ENCODE data around the gene ADAMTS2.

Gene ADAMTS2

DNA sequence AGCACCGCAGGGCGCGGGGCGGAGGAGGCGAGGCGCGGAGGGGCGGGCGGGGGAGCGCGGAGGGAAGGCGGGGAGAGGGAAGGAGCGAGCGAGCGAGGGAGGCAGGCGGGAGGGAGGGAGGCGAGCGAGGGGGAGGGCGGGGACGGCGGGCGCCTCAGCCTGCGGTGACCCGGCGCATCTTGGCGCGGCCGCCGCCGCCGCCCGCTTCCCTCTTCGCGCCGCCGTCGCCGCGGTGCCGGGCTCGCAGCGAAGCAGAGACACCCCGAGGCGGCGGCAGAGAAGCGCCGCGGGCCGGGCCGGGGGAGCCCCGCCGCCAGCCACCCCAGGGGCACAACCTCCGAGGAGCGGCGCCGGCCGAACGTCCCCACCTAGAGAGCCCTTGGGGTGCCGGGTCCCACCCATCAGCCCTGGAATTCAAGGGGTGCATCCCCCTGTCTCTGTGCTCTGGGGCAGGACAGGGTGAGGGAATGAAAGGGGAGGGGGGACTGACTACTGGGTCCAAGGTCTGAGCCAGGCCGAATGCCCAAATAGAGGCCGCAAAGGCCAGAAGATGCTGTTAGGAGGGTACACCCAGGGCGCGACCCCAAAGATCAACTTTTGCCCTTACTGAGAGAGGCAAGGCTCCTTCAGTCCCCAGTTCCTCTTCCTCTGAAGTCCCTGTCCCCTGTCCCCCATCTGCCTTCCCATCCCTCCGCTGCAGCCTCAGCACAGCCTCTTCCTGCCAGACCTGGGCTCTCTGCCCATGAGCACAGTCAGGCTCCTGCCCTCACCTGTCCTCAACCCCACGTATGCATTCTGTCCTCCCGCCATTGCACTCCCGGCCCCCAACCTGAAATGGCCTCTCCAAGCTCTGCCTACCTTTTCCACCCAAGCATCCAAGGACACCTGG is at the start of gene ADAMTS2:
Gene ADAMTS2, minus strand, starts transcription at position 29 of the 889 bp plus-strand sequence. CDS start 133 bp downstream, outside the sequence.
- Histone ChIP-seq H3K36me3 (ENCODE audit: control insufficient read depth, insufficient read depth, low read length) (no peaks in the 10 kb centered on the region), H3K9ac (ENCODE audit: low read depth, low read length) (peak within 1 kb of the TSS; percentile 12), H3K4me1 (ENCODE audit: control insufficient read depth, insufficient read depth, low read length) (peaks cover 5% of the 10 kb centered on the region), H3K4me3 (ENCODE audit: low read depth, low read length) (peak within 1 kb of the TSS; percentile 70), H3K27me3 (ENCODE audit: control insufficient read depth, insufficient read depth, low read length) (peaks cover 50% of the 10 kb centered on the region), H3K9me3 (ENCODE audit: control insufficient read depth, insufficient read depth, low read length) (no peaks in the 10 kb centered on the region)

GRCh38 chr5:179393078-179393477 is 47.8 kb upstream of the ADAMTS2 start:
- Histone ChIP-seq H3K4me1 (ENCODE audit: control insufficient read depth, insufficient read depth, low read length) (no peaks in the 10 kb centered on the region), H3K4me3 (ENCODE audit: low read depth, low read length) (no peak overlapping the region), H3K27me3 (ENCODE audit: control insufficient read depth, insufficient read depth, low read length) (no peaks in the 10 kb centered on the region), H3K36me3 (ENCODE audit: control insufficient read depth, insufficient read depth, low read length) (no peaks in the 10 kb centered on the region), H3K9ac (ENCODE audit: low read depth, low read length) (no peak overlapping the region), H3K9me3 (ENCODE audit: control insufficient read depth, insufficient read depth, low read length) (peaks cover 3% of the 10 kb centered on the region)

- no peak overlapping the region for H3K9ac ChIP-seq (ENCODE audit: low read depth, low read length)
- H3K4me3 ChIP-seq (ENCODE audit: low read depth, low read length): no peak overlapping the region
Measured at GRCh38 chr5:179387151-179388110, 42.2 kb upstream of the ADAMTS2 start.

GRCh38 chr5:179385914-179386313 is 40.7 kb upstream of the ADAMTS2 start:
- Histone ChIP-seq H3K9ac (ENCODE audit: low read depth, low read length) (no peak overlapping the region), H3K4me3 (ENCODE audit: low read depth, low read length) (no peak overlapping the region), H3K9me3 (ENCODE audit: control insufficient read depth, insufficient read depth, low read length) (peaks cover 3% of the 10 kb centered on the region), H3K36me3 (ENCODE audit: control insufficient read depth, insufficient read depth, low read length) (no peaks in the 10 kb centered on the region), H3K4me1 (ENCODE audit: control insufficient read depth, insufficient read depth, low read length) (no peaks in the 10 kb centered on the region), H3K27me3 (ENCODE audit: control insufficient read depth, insufficient read depth, low read length) (no peaks in the 10 kb centered on the region)

More at GRCh38 chr5:179387151-179388110, 42.2 kb upstream of the ADAMTS2 start:
- Histone ChIP-seq H3K9me3 (ENCODE audit: control insufficient read depth, insufficient read depth, low read length) (peaks cover 3% of the 10 kb centered on the region), H3K4me1 (ENCODE audit: control insufficient read depth, insufficient read depth, low read length) (no peaks in the 10 kb centered on the region), H3K27me3 (ENCODE audit: control insufficient read depth, insufficient read depth, low read length) (no peaks in the 10 kb centered on the region), H3K36me3 (ENCODE audit: control insufficient read depth, insufficient read depth, low read length) (no peaks in the 10 kb centered on the region)

DNA sequence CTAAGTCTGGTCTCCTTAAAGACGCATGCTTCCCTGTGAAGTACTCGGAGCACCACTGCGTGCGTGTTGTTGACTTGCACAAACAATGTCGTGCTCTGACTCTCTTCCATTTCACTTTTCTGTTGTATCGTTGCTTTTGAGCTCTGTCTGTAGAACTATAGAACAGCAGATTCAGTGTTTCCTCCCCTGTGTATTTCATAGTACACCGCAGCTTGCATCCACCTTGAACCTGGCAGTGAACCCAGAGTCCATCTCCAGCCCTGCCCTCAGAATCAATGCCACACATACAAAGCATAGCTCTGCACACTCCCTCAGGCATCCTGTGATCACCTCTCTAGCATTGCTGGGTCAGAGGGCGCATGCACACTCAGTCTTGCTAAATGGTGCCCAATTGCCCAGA is 37.2 kb upstream of the ADAMTS2 start:
- no peak overlapping the region for H3K9ac ChIP-seq (ENCODE audit: low read depth, low read length)
- H3K9me3 ChIP-seq (ENCODE audit: control insufficient read depth, insufficient read depth, low read length): no peaks in the 10 kb centered on the region
- no peak overlapping the region for H3K4me3 ChIP-seq (ENCODE audit: low read depth, low read length)
- H3K27me3 ChIP-seq (ENCODE audit: control insufficient read depth, insufficient read depth, low read length): no peaks in the 10 kb centered on the region
- H3K36me3 ChIP-seq (ENCODE audit: control insufficient read depth, insufficient read depth, low read length): no peaks in the 10 kb centered on the region
- H3K4me1 ChIP-seq (ENCODE audit: control insufficient read depth, insufficient read depth, low read length): no peaks in the 10 kb centered on the region

- H3K9ac ChIP-seq (ENCODE audit: low read depth, low read length): no peak overlapping the region
- H3K9me3 ChIP-seq (ENCODE audit: control insufficient read depth, insufficient read depth, low read length): no peaks in the 10 kb centered on the region
- no peaks in the 10 kb centered on the region for H3K36me3 ChIP-seq (ENCODE audit: control insufficient read depth, insufficient read depth, low read length)
- no peak overlapping the region for H3K4me3 ChIP-seq (ENCODE audit: low read depth, low read length)
- H3K4me1 ChIP-seq (ENCODE audit: control insufficient read depth, insufficient read depth, low read length): no peaks in the 10 kb centered on the region
- H3K27me3 ChIP-seq (ENCODE audit: control insufficient read depth, insufficient read depth, low read length): no peaks in the 10 kb centered on the region
Measured at GRCh38 chr5:179381691-179382090, 36.4 kb upstream of the ADAMTS2 start.

- Histone ChIP-seq H3K9ac (ENCODE audit: low read depth, low read length) (no peak overlapping the region), H3K9me3 (ENCODE audit: control insufficient read depth, insufficient read depth, low read length) (no peaks in the 10 kb centered on the region), H3K36me3 (ENCODE audit: control insufficient read depth, insufficient read depth, low read length) (no peaks in the 10 kb centered on the region), H3K4me1 (ENCODE audit: control insufficient read depth, insufficient read depth, low read length) (no peaks in the 10 kb centered on the region), H3K4me3 (ENCODE audit: low read depth, low read length) (no peak overlapping the region), H3K27me3 (ENCODE audit: control insufficient read depth, insufficient read depth, low read length) (no peaks in the 10 kb centered on the region)
Measured at GRCh38 chr5:179380211-179381035, 35.2 kb upstream of the ADAMTS2 start.

DNA sequence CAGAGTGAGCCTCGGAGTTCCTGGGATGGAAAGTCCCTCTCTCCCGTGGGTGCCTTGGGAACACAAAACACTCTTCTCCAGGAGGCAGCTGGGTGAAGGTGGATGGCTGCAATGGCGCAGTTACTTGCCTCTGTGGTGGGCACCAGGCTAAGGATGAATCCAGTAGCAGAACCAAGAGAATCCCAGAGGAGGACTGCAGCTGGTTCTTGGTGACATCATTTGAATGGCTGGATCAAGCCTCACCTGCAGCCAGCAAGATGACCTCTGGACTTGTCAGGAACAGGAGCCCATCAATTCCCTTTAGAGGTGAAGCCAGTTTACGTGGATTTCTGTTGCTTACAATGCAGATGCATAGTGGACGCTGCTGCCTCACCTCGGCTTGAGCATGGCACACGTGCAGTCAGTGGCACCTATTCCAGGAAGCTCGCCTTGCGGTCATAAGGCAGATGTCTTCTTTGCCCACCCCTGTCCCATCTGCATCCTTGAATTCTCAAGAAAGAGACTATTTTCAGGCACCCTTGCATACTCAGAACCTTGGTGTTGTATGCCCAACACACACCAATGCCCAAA is 34.1 kb upstream of the ADAMTS2 start:
- H3K9ac ChIP-seq (ENCODE audit: low read depth, low read length): no peak overlapping the region
- H3K4me1 ChIP-seq (ENCODE audit: control insufficient read depth, insufficient read depth, low read length): no peaks in the 10 kb centered on the region
- no peaks in the 10 kb centered on the region for H3K36me3 ChIP-seq (ENCODE audit: control insufficient read depth, insufficient read depth, low read length)
- H3K4me3 ChIP-seq (ENCODE audit: low read depth, low read length): no peak overlapping the region
- H3K9me3 ChIP-seq (ENCODE audit: control insufficient read depth, insufficient read depth, low read length): no peaks in the 10 kb centered on the region
- H3K27me3 ChIP-seq (ENCODE audit: control insufficient read depth, insufficient read depth, low read length): no peaks in the 10 kb centered on the region

DNA sequence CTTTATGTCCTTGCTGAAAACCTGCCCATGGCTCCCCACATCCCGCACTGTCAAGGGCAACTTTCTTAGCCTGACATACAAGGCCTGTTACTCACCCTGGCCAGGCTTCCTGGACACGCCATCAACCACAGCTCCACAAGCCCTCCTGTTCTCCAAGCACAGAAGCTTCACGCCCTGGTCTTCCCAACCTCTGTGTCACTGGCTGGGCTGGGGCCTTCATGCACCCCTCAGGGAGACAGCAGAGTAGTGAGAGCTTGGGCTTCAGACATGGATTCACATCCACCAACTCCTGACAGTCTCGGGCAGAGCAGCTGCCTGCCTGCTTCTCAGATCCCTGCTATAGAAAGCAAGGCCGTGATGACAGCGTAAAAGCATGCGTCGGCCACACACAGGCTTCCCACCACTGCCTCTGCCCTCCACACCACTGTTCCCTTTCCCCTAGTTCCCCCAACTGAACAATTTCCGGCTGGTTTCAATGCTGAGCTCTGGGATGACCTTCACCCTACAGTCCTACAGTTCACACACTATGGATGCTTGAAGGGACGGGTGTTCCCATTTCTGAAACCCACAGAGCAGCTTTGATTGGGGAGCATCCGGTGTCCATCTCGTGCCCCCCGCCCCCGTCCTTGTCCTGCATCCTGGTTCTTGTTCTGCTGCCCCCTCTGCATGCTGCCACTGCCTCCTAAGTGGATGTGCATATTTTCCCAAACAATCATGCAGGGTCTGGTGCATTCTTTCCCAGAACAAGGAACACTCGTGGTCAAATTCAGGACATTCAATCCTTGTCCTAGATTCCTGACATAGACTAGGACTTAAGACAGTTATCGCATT is 33.4 kb upstream of the ADAMTS2 start:
- H3K4me3 ChIP-seq (ENCODE audit: low read depth, low read length): no peak overlapping the region
- H3K4me1 ChIP-seq (ENCODE audit: control insufficient read depth, insufficient read depth, low read length): no peaks in the 10 kb centered on the region
- no peaks in the 10 kb centered on the region for H3K36me3 ChIP-seq (ENCODE audit: control insufficient read depth, insufficient read depth, low read length)
- no peak overlapping the region for H3K9ac ChIP-seq (ENCODE audit: low read depth, low read length)
- H3K9me3 ChIP-seq (ENCODE audit: control insufficient read depth, insufficient read depth, low read length): no peaks in the 10 kb centered on the region
- H3K27me3 ChIP-seq (ENCODE audit: control insufficient read depth, insufficient read depth, low read length): no peaks in the 10 kb centered on the region

DNA sequence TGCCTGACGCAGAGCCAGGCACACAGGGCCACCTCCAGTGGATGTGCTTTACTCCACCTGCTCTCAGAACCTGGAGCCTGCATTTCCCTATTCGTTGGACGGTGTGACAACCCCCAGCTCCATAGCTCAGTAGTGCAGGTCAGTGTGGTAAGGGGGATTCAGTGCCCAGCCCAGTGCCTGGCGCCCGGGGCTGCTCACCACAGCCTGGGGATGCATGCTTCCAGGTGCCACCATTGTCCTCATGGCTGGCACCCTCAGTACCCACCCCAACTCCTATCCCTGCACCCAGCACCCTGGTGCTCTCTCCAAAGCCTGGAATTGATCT is 32.8 kb upstream of the ADAMTS2 start:
- Histone ChIP-seq H3K4me3 (ENCODE audit: low read depth, low read length) (no peak overlapping the region), H3K9me3 (ENCODE audit: control insufficient read depth, insufficient read depth, low read length) (no peaks in the 10 kb centered on the region)

More for the DNA sequence above, 32.8 kb upstream of the ADAMTS2 start:
- Histone ChIP-seq H3K9ac (ENCODE audit: low read depth, low read length) (no peak overlapping the region), H3K27me3 (ENCODE audit: control insufficient read depth, insufficient read depth, low read length) (no peaks in the 10 kb centered on the region), H3K36me3 (ENCODE audit: control insufficient read depth, insufficient read depth, low read length) (no peaks in the 10 kb centered on the region), H3K4me1 (ENCODE audit: control insufficient read depth, insufficient read depth, low read length) (no peaks in the 10 kb centered on the region)
